ENCODE results near the gene RALGAPB. TPM values are rescaled to one million over a fixed set of nuclear protein-coding genes. Genes with fewer than 3 reads are reported as not detected.

RALGAPB gene
- total RNA-seq, 1 experiment from 2014 or later = 24.0 TPM

- no peak for ATAC-seq
- Histone ChIP-seq H4K20me1 (ENCODE audit: insufficient read depth) (no peaks in the 10 kb centered on the region), H3K4me1 (ENCODE audit: control insufficient read depth in 1 of 2, insufficient read depth in 2 of 2, low read length in 2 of 2) (peaks cover 10 to 17% of the 10 kb centered on the region in 2 experiments; a peak in 3 of 4 replicates), H3K79me2 (ENCODE audit: insufficient read depth, low read length) (peaks cover 54% of the 10 kb centered on the region), H3K36me3 (ENCODE audit: control insufficient read depth in 1 of 2, insufficient read depth in 2 of 2, low read length in 2 of 2) (no peaks in the 10 kb centered on the region), H3K27me3 (ENCODE audit: insufficient read depth, low read length) (no peaks in the 10 kb centered on the region), H3K9me3 (ENCODE audit: control insufficient read depth in 1 of 2, insufficient read depth in 1 of 2, low read depth in 1 of 2, low read length in 2 of 2) (no peaks in the 10 kb centered on the region; a peak in 1 of 4 replicates), H2AFZ (ENCODE audit: low read depth, low read length, poor library complexity, severe bottlenecking) (no peak overlapping the region), H3K27ac (ENCODE audit: low read depth, low read length) (peak overlapping the region; percentile 85), H3K9ac (ENCODE audit: low read length) (peak overlapping the region; percentile 78), H3K4me3 (replicated peaks in 1 of 2; ENCODE audit: low read depth in 1 of 2, low read length in 2 of 2) (peak overlapping the region; percentile 76 to 90), H3K4me2 (ENCODE audit: low read length) (peak overlapping the region; percentile 88), H3K9me2 (ENCODE audit: insufficient read depth) (no peaks in the 10 kb centered on the region)
- DNase-seq (ENCODE audit: low read depth, low spot score) = no peak
- BruUV-seq (replicated peaks) = TSS peak; percentile 42
- no peak for TF ChIP-seq ZBTB33 (IDR thresholded peaks at IDR 0.05; ENCODE audit: extremely low read depth, insufficient replicate concordance, low read length)
- TF ChIP-seq EZH2 (IDR thresholded peaks at IDR 0.05) = no peak
- no peak for TF ChIP-seq CBX3 (IDR thresholded peaks at IDR 0.05; ENCODE audit: low read depth)
- TF ChIP-seq CTCF (IDR thresholded peaks at IDR 0.05 in 2 of 3, conservative IDR thresholded peaks at IDR 0.05 in 1 of 3; ENCODE audit: borderline replicate concordance in 1 of 3, insufficient read depth in 1 of 3, low read depth in 2 of 3, low read length in 2 of 3) = peak in 1 of 3 experiments; percentile 7; a peak in 1 of 6 replicates
- no peak for TF ChIP-seq REST (IDR thresholded peaks at IDR 0.05; ENCODE audit: low read depth)
- TF ChIP-seq EGR1 (IDR thresholded peaks at IDR 0.05; ENCODE audit: low read depth) = no peak
- no peak for TF ChIP-seq SP1 (IDR thresholded peaks at IDR 0.05; ENCODE audit: low read depth)
- ChIA-PET CTCF (interaction anchor here (1.0 to 2.2 kb wide), 4 partner anchors 12 to 39 kb away, joined by 7 to 14 read pairs (median 7); partner anchors contain the start of gene SNHG17), POLR2A (interaction anchor here (1.1 to 1.7 kb wide), 5 partner anchors 9 to 55 kb away, joined by 3 to 13 read pairs (median 3); partner anchors contain the start of gene SNHG17), RAD21 (ENCODE audit: low non-redundant PET in 1 of 2, low total read pairs in 2 of 2, uncharacterized antibody in 2 of 2, unreplicated experiment in 2 of 2) (no interaction called here)
- intact Hi-C loops (cut with micrococcal nuclease) = no loop called here
These were observed 738 bp downstream of the RALGAPB start for GRCh38 chr20:38473367-38473795.

All from HCT116 (cell line).